Measurements from ENCODE around the gene FOXJ3. TPM values are rescaled to one million over a fixed set of nuclear protein-coding genes. Genes with fewer than 3 reads are reported as not detected.

FOXJ3 gene
- total RNA-seq, 4 donors from 2014 or later, result 42.9 to 68.5 (median 52.5) TPM

DNA sequence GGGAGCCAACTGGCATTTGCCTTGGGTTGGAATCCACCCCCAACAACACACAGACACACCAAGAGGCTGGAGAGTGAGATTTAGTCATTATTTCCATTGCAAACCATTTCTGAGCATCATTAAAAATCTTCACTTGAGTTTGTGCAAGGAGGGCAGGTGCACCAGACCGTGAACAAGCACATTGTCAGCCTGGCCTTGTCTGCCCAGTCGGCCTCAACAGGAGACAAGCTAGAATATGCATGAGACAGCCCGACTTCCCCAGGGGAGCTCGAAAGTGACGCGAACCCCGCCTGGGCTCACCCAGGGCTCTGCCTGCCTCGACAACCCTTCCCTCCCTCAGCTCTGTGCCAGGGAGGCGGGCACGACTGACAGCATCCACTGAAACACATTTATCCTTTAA is 197.3 kb downstream of the FOXJ3 start:
- no peaks in the 10 kb centered on the region for H3K36me3 ChIP-seq
- H3K27ac ChIP-seq, result no peak overlapping the region
- TF ChIP-seq POLR2A (IDR thresholded peaks at IDR 0.05), result no peak
- TF ChIP-seq, protein P1, sequence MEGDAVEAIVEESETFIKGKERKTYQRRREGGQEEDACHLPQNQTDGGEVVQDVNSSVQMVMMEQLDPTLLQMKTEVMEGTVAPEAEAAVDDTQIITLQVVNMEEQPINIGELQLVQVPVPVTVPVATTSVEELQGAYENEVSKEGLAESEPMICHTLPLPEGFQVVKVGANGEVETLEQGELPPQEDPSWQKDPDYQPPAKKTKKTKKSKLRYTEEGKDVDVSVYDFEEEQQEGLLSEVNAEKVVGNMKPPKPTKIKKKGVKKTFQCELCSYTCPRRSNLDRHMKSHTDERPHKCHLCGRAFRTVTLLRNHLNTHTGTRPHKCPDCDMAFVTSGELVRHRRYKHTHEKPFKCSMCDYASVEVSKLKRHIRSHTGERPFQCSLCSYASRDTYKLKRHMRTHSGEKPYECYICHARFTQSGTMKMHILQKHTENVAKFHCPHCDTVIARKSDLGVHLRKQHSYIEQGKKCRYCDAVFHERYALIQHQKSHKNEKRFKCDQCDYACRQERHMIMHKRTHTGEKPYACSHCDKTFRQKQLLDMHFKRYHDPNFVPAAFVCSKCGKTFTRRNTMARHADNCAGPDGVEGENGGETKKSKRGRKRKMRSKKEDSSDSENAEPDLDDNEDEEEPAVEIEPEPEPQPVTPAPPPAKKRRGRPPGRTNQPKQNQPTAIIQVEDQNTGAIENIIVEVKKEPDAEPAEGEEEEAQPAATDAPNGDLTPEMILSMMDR (IDR thresholded peaks at IDR 0.05), result no peak
- no peak overlapping the region for H3K4me3 ChIP-seq
- DNase-seq, result no peak
- no peaks in the 10 kb centered on the region for H3K4me1 ChIP-seq
- no peaks in the 10 kb centered on the region for H3K9me3 ChIP-seq
- H3K27me3 ChIP-seq, result no peaks in the 10 kb centered on the region

DNA sequence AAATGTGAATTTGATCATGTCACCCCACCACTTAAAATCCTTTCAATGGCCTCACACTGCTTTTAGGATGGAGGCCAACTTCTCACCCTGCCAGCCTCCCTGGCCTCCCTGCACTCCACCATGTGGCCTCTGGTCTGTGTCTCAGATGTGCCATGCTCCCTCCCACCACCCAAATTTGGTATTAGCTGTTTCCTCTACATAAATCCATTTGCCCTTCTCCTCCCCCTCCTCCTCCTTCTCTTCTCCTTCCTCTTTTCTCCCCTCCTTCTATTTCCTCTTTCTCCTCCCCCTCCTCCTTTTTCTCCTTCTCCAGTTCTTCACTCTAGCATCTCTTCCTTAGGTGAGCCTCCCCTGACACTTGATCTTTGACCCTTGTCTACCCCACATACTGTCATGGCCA is 198.6 kb downstream of the FOXJ3 start:
- Histone ChIP-seq H3K36me3 (no peaks in the 10 kb centered on the region), H3K27me3 (no peaks in the 10 kb centered on the region), H3K4me1 (no peaks in the 10 kb centered on the region), H3K4me3 (no peak overlapping the region), H3K27ac (no peak overlapping the region), H3K9me3 (no peaks in the 10 kb centered on the region)
- no peak for DNase-seq
- no peak for TF ChIP-seq POLR2A (IDR thresholded peaks at IDR 0.05)
- TF ChIP-seq, protein P1 (IDR thresholded peaks at IDR 0.05), result no peak

DNA sequence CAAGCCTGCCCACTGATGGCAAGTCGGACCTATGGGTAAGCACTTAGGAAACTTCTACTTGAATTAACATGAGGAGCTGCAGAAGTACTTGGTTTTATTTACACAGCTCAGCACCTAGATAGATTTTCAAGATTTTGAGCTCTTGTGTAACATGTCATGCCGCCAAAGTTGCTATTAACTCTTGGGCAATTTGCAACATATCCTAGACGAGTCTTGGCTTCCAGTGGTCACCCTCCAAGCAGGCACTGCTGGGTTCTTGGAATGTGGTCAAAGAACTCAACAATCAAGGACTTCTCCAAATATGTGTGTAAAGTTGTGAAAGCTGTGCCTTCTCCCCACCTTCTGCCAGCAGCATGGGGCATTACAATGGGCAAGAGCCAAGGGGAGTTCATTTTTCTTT is 199.6 kb downstream of the FOXJ3 start:
- Histone ChIP-seq H3K4me1 (no peaks in the 10 kb centered on the region), H3K36me3 (no peaks in the 10 kb centered on the region), H3K27ac (no peak overlapping the region), H3K9me3 (no peaks in the 10 kb centered on the region), H3K27me3 (no peaks in the 10 kb centered on the region), H3K4me3 (no peak overlapping the region)
- no peak for TF ChIP-seq POLR2A (IDR thresholded peaks at IDR 0.05)
- TF ChIP-seq, protein P1 (IDR thresholded peaks at IDR 0.05), result no peak
- DNase-seq, result no peak

DNA sequence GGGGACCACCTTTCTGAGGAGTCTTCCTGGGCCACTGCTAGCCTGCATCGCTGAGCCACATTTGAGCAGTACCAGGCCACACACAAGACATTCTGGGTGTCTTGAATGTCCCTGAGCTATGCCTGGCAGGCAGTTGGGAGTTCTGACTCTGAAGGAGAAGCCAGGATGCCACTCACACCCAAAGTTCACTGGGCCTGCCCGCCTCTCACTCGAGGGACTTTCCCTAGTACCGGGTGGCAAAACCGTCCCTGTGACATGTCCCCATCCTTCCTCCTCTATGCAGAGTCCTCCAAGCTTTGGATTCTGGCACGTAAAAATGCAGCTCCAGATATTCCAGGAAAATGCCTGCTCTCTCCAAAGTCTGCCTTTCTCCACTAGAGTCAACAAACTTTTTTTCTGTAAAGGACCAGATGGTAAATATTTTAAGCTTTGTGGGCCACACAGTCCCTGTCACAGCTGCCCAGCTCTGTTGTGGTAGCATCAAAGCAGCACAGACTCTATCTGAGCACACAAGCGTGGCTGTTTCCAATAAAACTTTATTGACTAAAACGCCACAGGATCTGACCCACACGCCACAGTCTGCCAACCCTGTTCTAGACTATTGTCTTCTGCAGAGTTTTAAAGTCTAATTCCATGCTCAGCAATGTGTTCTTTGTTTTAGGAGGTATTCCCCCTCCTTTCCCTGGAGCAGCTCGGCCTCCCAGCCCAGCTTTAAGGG is 201.1 kb downstream of the FOXJ3 start:
- DNase-seq, result no peak
- Histone ChIP-seq H3K4me1 (no peaks in the 10 kb centered on the region), H3K4me3 (no peak overlapping the region), H3K9me3 (no peaks in the 10 kb centered on the region), H3K36me3 (no peaks in the 10 kb centered on the region), H3K27me3 (no peaks in the 10 kb centered on the region), H3K27ac (no peak overlapping the region)
- TF ChIP-seq POLR2A (IDR thresholded peaks at IDR 0.05), result no peak
- TF ChIP-seq, protein P1 (IDR thresholded peaks at IDR 0.05), result no peak

DNA sequence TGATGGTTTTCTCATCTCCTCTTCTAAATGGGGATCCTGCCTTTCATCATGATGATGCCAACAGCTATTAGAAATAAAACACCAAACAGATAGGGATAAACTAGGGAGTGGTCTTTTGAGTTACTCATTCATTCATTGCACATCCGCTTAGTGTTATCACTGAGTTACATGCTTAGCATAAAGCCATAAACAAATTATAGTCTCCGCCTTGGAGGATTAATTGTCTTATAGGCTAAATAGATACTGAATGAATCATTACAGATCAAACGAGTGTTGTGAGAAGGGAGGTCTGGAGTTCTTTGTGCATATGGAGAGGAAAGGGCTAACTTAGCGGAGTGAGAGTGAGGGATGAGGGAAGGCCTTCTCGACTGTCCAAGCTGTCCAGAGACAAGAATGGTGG is 201.6 kb downstream of the FOXJ3 start:
- no peak for DNase-seq
- H3K27ac ChIP-seq, result no peak overlapping the region
- no peaks in the 10 kb centered on the region for H3K36me3 ChIP-seq
- no peaks in the 10 kb centered on the region for H3K9me3 ChIP-seq
- no peaks in the 10 kb centered on the region for H3K27me3 ChIP-seq
- H3K4me3 ChIP-seq, result no peak overlapping the region
- no peaks in the 10 kb centered on the region for H3K4me1 ChIP-seq
- no peak for TF ChIP-seq POLR2A (IDR thresholded peaks at IDR 0.05)
- TF ChIP-seq, protein P1 (IDR thresholded peaks at IDR 0.05), result no peak
